ENCODE results near the gene MRPL45.
"Not testable (repeated sequence)": the region's sequence is repeated elsewhere in the genome, so short reads cannot be mapped to it uniquely, and the experiment has no call there.

The MRPL45 gene

GRCh38 chr17:38269552-38269951, 27.4 kb upstream of the MRPL45 start:
- H3K4me2 ChIP-seq (ENCODE audit: insufficient read depth, low read length, poor library complexity, severe bottlenecking); H3K9ac ChIP-seq (ENCODE audit: low read depth, low read length, poor library complexity); H3K4me3 ChIP-seq (ENCODE audit: low read length in 2 of 2); H3K23ac ChIP-seq (ENCODE audit: low read depth, low read length, poor library complexity); H3K79me1 ChIP-seq (ENCODE audit: low read depth, low read length); H2AFZ ChIP-seq (ENCODE audit: low read length); H3K27me3 ChIP-seq (ENCODE audit: control insufficient read depth in 3 of 3, insufficient read depth in 3 of 3, low read depth in 1 of 3, low read length in 3 of 3); H3K18ac ChIP-seq (ENCODE audit: low read length); H2BK120ac ChIP-seq (ENCODE audit: low read depth, low read length); H2AK5ac ChIP-seq (ENCODE audit: low read depth, low read length); H4K8ac ChIP-seq (ENCODE audit: low read depth, low read length); H2BK12ac ChIP-seq (ENCODE audit: low read length); H3K4me1 ChIP-seq (ENCODE audit: control insufficient read depth in 2 of 2, insufficient read depth in 1 of 2, low read depth in 1 of 2, low read length in 2 of 2); H3K36me3 ChIP-seq (replicated peaks in 1 of 2; ENCODE audit: control insufficient read depth in 2 of 2, insufficient read depth in 2 of 2, low read length in 2 of 2); H4K91ac ChIP-seq (ENCODE audit: low read depth, low read length, poor library complexity); H3K9me3 ChIP-seq (replicated peaks in 1 of 2; ENCODE audit: control insufficient read depth in 2 of 2, insufficient read depth in 1 of 2, low read depth in 1 of 2, low read length in 2 of 2); H3K4ac ChIP-seq (ENCODE audit: low read length); H2BK5ac ChIP-seq (ENCODE audit: low read length); DNase-seq (ENCODE audit: low spot score); H2BK15ac ChIP-seq (ENCODE audit: low read length); H3K27ac ChIP-seq (replicated peaks; ENCODE audit: low read length); H3K14ac ChIP-seq (ENCODE audit: low read length): not testable (repeated sequence)

- not testable (repeated sequence) for H3K4me1 ChIP-seq (ENCODE audit: control insufficient read depth in 2 of 2, insufficient read depth in 1 of 2, low read depth in 1 of 2, low read length in 2 of 2); H2BK12ac ChIP-seq (ENCODE audit: low read length); DNase-seq (ENCODE audit: low spot score); H2BK5ac ChIP-seq (ENCODE audit: low read length); H3K14ac ChIP-seq (ENCODE audit: low read length); H3K27ac ChIP-seq (replicated peaks; ENCODE audit: low read length); H3K23ac ChIP-seq (ENCODE audit: low read depth, low read length, poor library complexity); H4K91ac ChIP-seq (ENCODE audit: low read depth, low read length, poor library complexity); H2BK15ac ChIP-seq (ENCODE audit: low read length); H2AK5ac ChIP-seq (ENCODE audit: low read depth, low read length); H3K9ac ChIP-seq (ENCODE audit: low read depth, low read length, poor library complexity); H3K4me3 ChIP-seq (ENCODE audit: low read length in 2 of 2); H3K9me3 ChIP-seq (replicated peaks in 1 of 2; ENCODE audit: control insufficient read depth in 2 of 2, insufficient read depth in 1 of 2, low read depth in 1 of 2, low read length in 2 of 2); H2AFZ ChIP-seq (ENCODE audit: low read length); H3K36me3 ChIP-seq (replicated peaks in 1 of 2; ENCODE audit: control insufficient read depth in 2 of 2, insufficient read depth in 2 of 2, low read length in 2 of 2); H3K4me2 ChIP-seq (ENCODE audit: insufficient read depth, low read length, poor library complexity, severe bottlenecking); H3K18ac ChIP-seq (ENCODE audit: low read length); H4K8ac ChIP-seq (ENCODE audit: low read depth, low read length); H2BK120ac ChIP-seq (ENCODE audit: low read depth, low read length); H3K4ac ChIP-seq (ENCODE audit: low read length); H3K79me1 ChIP-seq (ENCODE audit: low read depth, low read length); H3K27me3 ChIP-seq (ENCODE audit: control insufficient read depth in 3 of 3, insufficient read depth in 3 of 3, low read depth in 1 of 3, low read length in 3 of 3)
Measured at GRCh38 chr17:38285994-38286393, 11.0 kb upstream of the MRPL45 start.

- H3K4ac ChIP-seq (ENCODE audit: low read length); H3K4me3 ChIP-seq (ENCODE audit: low read length in 2 of 2); H3K27me3 ChIP-seq (ENCODE audit: control insufficient read depth in 3 of 3, insufficient read depth in 3 of 3, low read depth in 1 of 3, low read length in 3 of 3); H3K18ac ChIP-seq (ENCODE audit: low read length); H2BK120ac ChIP-seq (ENCODE audit: low read depth, low read length); H3K9ac ChIP-seq (ENCODE audit: low read depth, low read length, poor library complexity); H3K9me3 ChIP-seq (replicated peaks in 1 of 2; ENCODE audit: control insufficient read depth in 2 of 2, insufficient read depth in 1 of 2, low read depth in 1 of 2, low read length in 2 of 2); H4K8ac ChIP-seq (ENCODE audit: low read depth, low read length); DNase-seq (ENCODE audit: low spot score); H2AK5ac ChIP-seq (ENCODE audit: low read depth, low read length); H3K4me2 ChIP-seq (ENCODE audit: insufficient read depth, low read length, poor library complexity, severe bottlenecking); H4K91ac ChIP-seq (ENCODE audit: low read depth, low read length, poor library complexity); H2BK12ac ChIP-seq (ENCODE audit: low read length); H2BK15ac ChIP-seq (ENCODE audit: low read length); H2BK5ac ChIP-seq (ENCODE audit: low read length); H3K27ac ChIP-seq (replicated peaks; ENCODE audit: low read length); H3K14ac ChIP-seq (ENCODE audit: low read length); H3K36me3 ChIP-seq (replicated peaks in 1 of 2; ENCODE audit: control insufficient read depth in 2 of 2, insufficient read depth in 2 of 2, low read length in 2 of 2); H3K23ac ChIP-seq (ENCODE audit: low read depth, low read length, poor library complexity); H3K4me1 ChIP-seq (ENCODE audit: control insufficient read depth in 2 of 2, insufficient read depth in 1 of 2, low read depth in 1 of 2, low read length in 2 of 2); H3K79me1 ChIP-seq (ENCODE audit: low read depth, low read length): not testable (repeated sequence)
- no CpG with 5 or more reads among the region's 11 CpGs for WGBS, 2 donors (ENCODE audit: extremely low coverage in 2 of 2, insufficient read length in 2 of 2, insufficient replicate concordance in 1 of 2)
- H2AFZ ChIP-seq (ENCODE audit: low read length): peak overlapping the region; percentile 79
Measured at GRCh38 chr17:38286501-38287091, 10.4 kb upstream of the MRPL45 start.

GRCh38 chr17:38288217-38288827, 8.6 kb upstream of the MRPL45 start:
- not testable (repeated sequence) for H4K8ac ChIP-seq (ENCODE audit: low read depth, low read length); H3K14ac ChIP-seq (ENCODE audit: low read length); H4K91ac ChIP-seq (ENCODE audit: low read depth, low read length, poor library complexity); H3K23ac ChIP-seq (ENCODE audit: low read depth, low read length, poor library complexity); H3K79me1 ChIP-seq (ENCODE audit: low read depth, low read length); H3K27ac ChIP-seq (replicated peaks; ENCODE audit: low read length); H3K18ac ChIP-seq (ENCODE audit: low read length); H3K4ac ChIP-seq (ENCODE audit: low read length); H2AFZ ChIP-seq (ENCODE audit: low read length); H3K4me1 ChIP-seq (ENCODE audit: control insufficient read depth in 2 of 2, insufficient read depth in 1 of 2, low read depth in 1 of 2, low read length in 2 of 2); H3K36me3 ChIP-seq (replicated peaks in 1 of 2; ENCODE audit: control insufficient read depth in 2 of 2, insufficient read depth in 2 of 2, low read length in 2 of 2); H2AK5ac ChIP-seq (ENCODE audit: low read depth, low read length); H3K9ac ChIP-seq (ENCODE audit: low read depth, low read length, poor library complexity); H2BK120ac ChIP-seq (ENCODE audit: low read depth, low read length); H3K4me2 ChIP-seq (ENCODE audit: insufficient read depth, low read length, poor library complexity, severe bottlenecking); H2BK12ac ChIP-seq (ENCODE audit: low read length); H3K27me3 ChIP-seq (ENCODE audit: control insufficient read depth in 3 of 3, insufficient read depth in 3 of 3, low read depth in 1 of 3, low read length in 3 of 3); H3K9me3 ChIP-seq (replicated peaks in 1 of 2; ENCODE audit: control insufficient read depth in 2 of 2, insufficient read depth in 1 of 2, low read depth in 1 of 2, low read length in 2 of 2); H3K4me3 ChIP-seq (ENCODE audit: low read length in 2 of 2); H2BK15ac ChIP-seq (ENCODE audit: low read length); H2BK5ac ChIP-seq (ENCODE audit: low read length); DNase-seq (ENCODE audit: low spot score)
- WGBS, 2 donors (ENCODE audit: extremely low coverage in 2 of 2, insufficient read length in 2 of 2, insufficient replicate concordance in 1 of 2): no CpG with 5 or more reads among the region's 12 CpGs

All from neuronal stem cell (in vitro differentiated cells).